ENCODE results near the gene DDX17. TPM values are rescaled to one million over a fixed set of nuclear protein-coding genes. Genes with fewer than 3 reads are reported as not detected.

DDX17 gene
- total RNA-seq, 1 donor from 2014 or later = 333 TPM

DNA sequence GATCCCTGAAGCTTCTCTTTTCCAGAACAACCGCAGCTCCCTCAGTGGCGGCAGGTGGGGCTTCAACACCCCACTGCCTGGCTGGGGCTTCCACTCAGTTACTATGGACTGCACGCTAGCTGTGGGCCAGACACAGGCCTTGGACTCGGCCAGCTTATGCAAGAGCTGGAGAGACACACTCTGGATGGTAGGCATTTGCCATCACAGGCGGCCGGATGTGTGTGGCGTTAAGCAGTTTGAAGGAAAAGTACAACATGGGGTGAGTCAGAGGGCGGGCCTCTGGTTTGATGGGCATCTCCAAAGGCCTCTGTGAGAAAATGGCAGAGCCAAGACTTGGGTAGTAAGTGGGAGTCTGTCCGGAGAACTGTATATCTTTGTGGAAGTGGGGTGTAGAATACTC lies 68.7 kb downstream of the DDX17 start:
- DNase-seq (ENCODE audit: low read depth) = no peak
- no peaks in the 10 kb centered on the region for H3K36me3 ChIP-seq (ENCODE audit: control insufficient read depth, insufficient read depth, low read length)
- no peak for TF ChIP-seq CTCF (IDR thresholded peaks at IDR 0.05; ENCODE audit: insufficient read depth, low read length, poor library complexity, severe bottlenecking)
- peaks cover 13% of the 10 kb centered on the region for H3K27me3 ChIP-seq (ENCODE audit: control insufficient read depth, insufficient read depth, low read length)
- H3K4me3 ChIP-seq (ENCODE audit: low read depth, low read length) = no peak overlapping the region

DNA sequence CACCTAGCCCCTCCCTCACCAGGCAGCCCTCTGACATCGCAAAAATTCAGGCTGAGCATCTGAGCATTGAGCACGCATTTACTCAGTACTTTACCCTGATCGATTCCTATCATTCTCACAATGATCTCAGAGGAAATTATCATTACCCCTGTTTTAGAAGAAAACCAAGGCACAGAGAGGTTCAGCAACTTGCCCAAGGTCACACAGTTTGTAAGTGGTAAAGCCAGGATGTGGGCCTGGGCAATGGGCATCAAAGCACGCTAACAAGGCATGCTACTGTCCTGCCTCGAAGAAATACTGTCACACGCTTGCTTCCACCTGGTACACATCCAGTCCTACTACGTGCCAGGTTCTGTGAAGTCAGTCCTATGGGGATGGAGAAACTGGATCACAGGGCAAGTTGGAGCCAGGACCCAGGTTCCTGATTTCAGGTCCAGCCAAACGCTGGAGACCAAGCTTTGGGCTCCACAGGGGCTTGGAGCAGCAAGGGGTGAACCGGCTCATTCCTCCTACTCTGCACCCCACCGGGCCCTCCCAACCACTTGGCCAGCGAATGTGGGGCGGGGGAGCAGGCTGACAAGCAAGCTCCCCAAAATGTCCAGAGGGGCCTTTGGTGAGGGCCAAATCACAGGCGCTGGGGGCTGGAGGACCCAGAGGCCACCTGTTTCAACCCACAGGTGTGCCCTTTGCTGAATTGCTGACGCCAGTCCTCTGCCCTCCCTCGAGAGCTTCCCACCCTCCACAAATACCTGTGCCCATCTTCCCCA lies 69.3 kb downstream of the DDX17 start:
- TF ChIP-seq CTCF (IDR thresholded peaks at IDR 0.05; ENCODE audit: insufficient read depth, low read length, poor library complexity, severe bottlenecking) = no peak
- Histone ChIP-seq H3K27me3 (ENCODE audit: control insufficient read depth, insufficient read depth, low read length) (peaks cover 13% of the 10 kb centered on the region), H3K4me3 (ENCODE audit: low read depth, low read length) (no peak overlapping the region), H3K36me3 (ENCODE audit: control insufficient read depth, insufficient read depth, low read length) (no peaks in the 10 kb centered on the region)
- DNase-seq (ENCODE audit: low read depth) = no peak

- no peak for DNase-seq (ENCODE audit: low read depth)
- no peak overlapping the region for H3K4me3 ChIP-seq (ENCODE audit: low read depth, low read length)
- peaks cover 11% of the 10 kb centered on the region for H3K27me3 ChIP-seq (ENCODE audit: control insufficient read depth, insufficient read depth, low read length)
- no peak for TF ChIP-seq CTCF (IDR thresholded peaks at IDR 0.05; ENCODE audit: insufficient read depth, low read length, poor library complexity, severe bottlenecking)
- H3K36me3 ChIP-seq (ENCODE audit: control insufficient read depth, insufficient read depth, low read length) = no peaks in the 10 kb centered on the region
Observed at GRCh38 chr22:38435965-38436364, 70.1 kb downstream of the DDX17 start.

GRCh38 chr22:38435010-38435409 lies 71.1 kb downstream of the DDX17 start:
- DNase-seq (ENCODE audit: low read depth) = no peak
- H3K27me3 ChIP-seq (ENCODE audit: control insufficient read depth, insufficient read depth, low read length) = peaks cover 11% of the 10 kb centered on the region
- no peak for TF ChIP-seq CTCF (IDR thresholded peaks at IDR 0.05; ENCODE audit: insufficient read depth, low read length, poor library complexity, severe bottlenecking)
- H3K36me3 ChIP-seq (ENCODE audit: control insufficient read depth, insufficient read depth, low read length) = no peaks in the 10 kb centered on the region
- no peak overlapping the region for H3K4me3 ChIP-seq (ENCODE audit: low read depth, low read length)

DNA sequence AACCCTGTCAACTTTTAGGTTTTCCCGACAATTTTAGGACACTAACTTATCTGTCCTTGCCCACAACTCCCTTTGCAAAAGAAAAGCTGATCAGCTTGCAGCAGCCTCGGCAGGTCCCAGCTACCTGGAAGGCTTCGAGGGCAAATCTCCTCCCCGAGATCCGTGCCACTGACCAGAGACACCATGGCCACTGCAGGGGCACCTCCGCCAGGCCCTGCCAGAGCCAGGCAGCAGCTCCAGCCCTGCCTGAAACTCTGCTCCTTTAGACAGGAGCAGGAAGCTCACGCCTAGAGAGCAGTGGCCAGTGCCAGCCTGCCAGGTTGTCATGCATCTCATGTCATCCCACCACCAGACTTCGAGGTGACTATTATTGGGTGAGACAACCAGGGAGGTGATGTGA lies 72.2 kb downstream of the DDX17 start:
- Histone ChIP-seq H3K4me3 (ENCODE audit: low read depth, low read length) (no peak overlapping the region), H3K27me3 (ENCODE audit: control insufficient read depth, insufficient read depth, low read length) (peaks cover 17% of the 10 kb centered on the region), H3K36me3 (ENCODE audit: control insufficient read depth, insufficient read depth, low read length) (no peaks in the 10 kb centered on the region)
- no peak for TF ChIP-seq CTCF (IDR thresholded peaks at IDR 0.05; ENCODE audit: insufficient read depth, low read length, poor library complexity, severe bottlenecking)
- DNase-seq (ENCODE audit: low read depth) = no peak

Other genes with a start within 250 kb of the DDX17 start
- gene TMEM184B, start 233.3 kb downstream of the DDX17 start, total RNA-seq = 42.6 and 76.8 TPM in 2 replicates
- gene CSNK1E, start 188.9 kb downstream of the DDX17 start, total RNA-seq = 208 and 217 TPM in 2 replicates
- gene KCNJ4, start 51.1 kb downstream of the DDX17 start, total RNA-seq = not detected in 2 replicates
- gene KDELR3, start 38.2 kb downstream of the DDX17 start, total RNA-seq = 17.0 and 18.5 TPM in 2 replicates
- 0.75 and 1.5 TPM in 2 replicates for gene DMC1, start 63.9 kb upstream of the DDX17 start, total RNA-seq
- 2.3 and 5.8 TPM in 2 replicates for gene FAM227A, start 150.1 kb upstream of the DDX17 start, total RNA-seq
- 23.7 and 25.0 TPM in 2 replicates for gene CBY1, start 150.3 kb upstream of the DDX17 start, total RNA-seq
- gene TOMM22, start 175.6 kb upstream of the DDX17 start, total RNA-seq = 56.4 and 76.7 TPM in 2 replicates
- gene JOSD1, start 194.6 kb upstream of the DDX17 start, total RNA-seq = 97.3 and 110 TPM in 2 replicates
- gene GTPBP1, start 199.6 kb upstream of the DDX17 start, total RNA-seq = 33.0 and 35.4 TPM in 2 replicates
- 84.5 and 105 TPM in 2 replicates for gene SUN2, start 249.7 kb upstream of the DDX17 start, total RNA-seq

Data from kidney epithelial cell (primary cell).